Measurements from ENCODE around the gene HS1BP3.

HS1BP3 gene

DNA sequence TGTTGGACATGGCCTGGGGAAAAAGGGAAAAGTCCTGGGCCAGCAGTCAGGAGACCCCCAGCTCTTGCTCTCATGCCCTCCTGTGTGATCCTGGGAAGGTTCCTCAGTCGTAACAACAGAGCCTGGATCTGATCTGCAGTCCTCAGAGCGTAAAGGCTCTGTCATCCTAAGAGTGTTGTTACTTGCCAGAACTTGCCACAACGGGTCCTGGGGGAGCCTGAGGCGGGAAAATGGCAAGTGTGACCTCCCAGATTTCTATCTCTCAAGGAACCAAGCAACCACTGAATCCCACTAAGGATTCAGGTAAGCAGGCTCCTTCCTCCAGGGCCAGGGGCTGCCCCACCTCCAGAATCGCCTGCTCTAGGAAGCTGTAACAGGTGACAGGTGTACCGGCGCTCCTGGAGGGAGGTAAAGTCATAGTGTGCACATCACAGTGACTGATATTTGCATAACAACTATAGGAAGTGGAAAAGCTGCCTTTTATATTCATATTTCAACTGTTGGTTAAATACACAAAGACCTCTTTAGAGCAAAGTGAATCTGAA is 18.4 kb downstream of the HS1BP3 start:
- DNase-seq (ENCODE audit: low spot score) = no peak
- no peak for FAIRE-seq

DNA sequence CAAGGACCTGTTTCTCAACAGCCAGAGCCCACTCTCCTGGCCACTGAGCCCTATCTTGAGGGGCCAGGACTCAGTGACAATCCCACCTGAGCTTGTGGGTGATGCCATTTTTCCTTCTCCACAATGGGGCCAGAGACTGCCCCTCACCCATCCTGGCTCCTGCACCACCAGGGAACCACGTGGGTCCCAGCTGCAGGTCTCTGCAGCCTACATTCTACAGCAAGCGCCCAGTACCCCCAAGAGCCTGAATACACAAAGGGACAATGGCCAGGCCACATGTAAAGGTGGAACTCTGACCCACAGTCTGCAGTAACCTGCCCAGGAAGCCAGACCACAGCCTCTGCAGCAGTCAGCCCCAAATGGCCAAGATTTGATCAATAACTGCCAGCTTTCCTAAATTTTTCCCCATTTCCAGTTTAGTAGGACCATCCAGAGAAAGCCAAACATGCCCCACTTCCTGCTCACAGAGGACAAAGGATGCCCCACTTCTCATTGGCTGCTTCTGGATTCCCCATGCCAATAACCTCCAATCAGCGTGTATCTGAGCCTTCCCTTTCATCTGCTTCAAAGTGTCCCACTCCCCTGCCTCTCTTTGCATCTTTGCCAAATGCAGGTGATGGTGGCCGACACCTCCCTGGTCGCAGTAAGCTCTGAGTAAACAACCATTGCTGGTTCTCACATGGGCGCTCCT is 19.1 kb downstream of the HS1BP3 start:
- FAIRE-seq (peak; percentile 42), DNase-seq (ENCODE audit: low spot score) (no peak)

DNA sequence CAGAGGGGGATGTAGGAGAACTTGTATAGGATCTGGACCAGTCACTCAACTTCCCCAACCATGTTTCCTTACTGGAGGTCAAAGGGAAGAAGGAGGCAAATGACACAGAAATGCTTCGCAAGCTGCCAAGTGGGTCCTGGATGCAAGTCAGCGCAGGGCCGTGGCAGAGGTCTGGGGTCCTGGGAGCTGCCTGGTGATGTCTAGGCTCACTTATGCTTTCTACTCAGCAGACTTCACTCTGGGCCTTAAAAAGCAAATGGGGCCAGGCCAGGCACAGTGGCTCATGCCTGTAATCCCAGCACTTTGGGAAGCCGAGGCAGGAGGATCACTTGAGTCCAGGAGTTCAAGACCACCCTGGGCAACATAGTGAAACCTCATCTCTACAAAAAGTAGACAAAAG is 19.9 kb downstream of the HS1BP3 start:
- no peak for DNase-seq (ENCODE audit: low spot score)
- FAIRE-seq = no peak

DNA sequence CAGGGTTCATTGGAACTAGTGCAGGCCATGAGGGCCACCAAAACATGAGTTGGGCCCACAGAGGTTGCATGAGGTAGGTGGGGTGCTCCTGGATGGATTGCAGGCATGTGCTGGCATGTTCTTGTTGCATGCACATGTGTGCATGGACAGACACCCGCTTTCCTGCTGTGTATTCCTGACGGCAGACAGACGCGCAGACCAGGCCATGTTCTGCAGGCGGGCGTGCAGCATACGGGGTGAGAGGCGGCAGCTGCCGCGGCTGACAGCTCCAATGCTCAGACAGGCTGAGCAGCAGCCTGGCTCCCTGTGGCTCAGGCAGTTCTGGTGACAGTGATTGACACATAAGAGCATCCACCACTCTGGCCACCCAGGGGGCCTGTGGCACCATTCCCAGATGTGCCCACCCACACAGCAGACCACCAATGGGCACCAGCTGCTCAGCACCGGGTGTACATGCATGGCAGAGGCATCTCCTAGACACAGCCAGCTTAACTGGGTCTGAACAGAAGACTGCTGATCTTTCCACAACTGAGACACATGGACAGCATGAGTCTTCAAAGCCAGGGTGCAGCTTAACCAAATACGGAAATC is 21.2 kb downstream of the HS1BP3 start:
- no peak for DNase-seq (ENCODE audit: low spot score)
- FAIRE-seq = peak; percentile 23

DNA sequence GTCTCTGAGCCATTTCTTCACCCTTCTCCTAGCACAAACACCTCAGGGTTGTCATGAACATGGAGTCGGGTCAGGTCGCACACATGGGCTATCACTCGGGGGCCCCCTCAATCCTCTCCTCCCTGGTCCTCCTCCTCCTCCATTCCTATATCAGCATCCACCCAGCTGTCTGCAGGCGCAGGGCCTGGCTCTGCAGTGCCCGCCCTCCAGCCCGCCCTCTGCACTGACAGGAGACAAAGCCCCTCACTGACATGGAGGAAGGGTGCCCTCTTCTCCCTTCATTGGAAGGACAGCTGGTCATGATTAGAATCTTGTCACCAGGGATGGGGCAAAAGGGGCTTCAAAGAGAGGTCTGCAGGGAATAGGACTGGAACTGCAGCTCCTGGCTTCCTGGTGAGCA is 21.7 kb downstream of the HS1BP3 start:
- no peak for FAIRE-seq
- DNase-seq (ENCODE audit: low spot score) = no peak

DNA sequence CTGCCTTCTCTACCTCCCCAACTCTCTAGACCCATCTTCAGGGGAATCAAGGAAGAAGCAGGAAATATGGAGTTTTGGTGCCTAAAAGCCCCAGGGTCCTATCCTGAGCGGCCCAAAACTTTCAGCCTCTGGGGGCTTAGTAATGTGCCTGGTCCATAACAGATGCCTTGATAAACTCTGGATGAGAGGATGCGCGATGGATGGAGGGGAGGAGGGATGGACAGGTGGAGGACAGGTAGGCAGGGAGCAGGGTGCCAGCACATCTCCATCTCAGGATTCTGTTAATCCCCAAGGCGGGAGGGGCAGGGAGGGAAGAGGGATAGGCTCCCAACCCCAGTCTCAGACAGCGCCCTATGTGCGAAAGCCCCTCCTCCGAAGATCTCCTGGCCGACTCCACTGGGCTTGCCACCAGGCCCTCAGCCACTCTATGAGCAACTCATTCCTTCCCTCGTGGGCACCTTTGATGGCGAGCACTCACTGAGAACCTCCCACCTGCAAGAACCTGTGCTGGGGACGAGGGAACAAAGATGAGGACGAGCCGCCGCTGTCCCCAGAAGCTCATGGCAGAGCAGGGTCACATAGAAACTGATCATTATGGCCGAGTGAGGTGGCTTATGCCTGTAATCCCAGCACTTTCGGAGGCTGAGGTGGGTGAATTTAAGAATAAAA is 23.1 kb downstream of the HS1BP3 start:
- FAIRE-seq = no peak
- no peak for DNase-seq (ENCODE audit: low spot score)

DNA sequence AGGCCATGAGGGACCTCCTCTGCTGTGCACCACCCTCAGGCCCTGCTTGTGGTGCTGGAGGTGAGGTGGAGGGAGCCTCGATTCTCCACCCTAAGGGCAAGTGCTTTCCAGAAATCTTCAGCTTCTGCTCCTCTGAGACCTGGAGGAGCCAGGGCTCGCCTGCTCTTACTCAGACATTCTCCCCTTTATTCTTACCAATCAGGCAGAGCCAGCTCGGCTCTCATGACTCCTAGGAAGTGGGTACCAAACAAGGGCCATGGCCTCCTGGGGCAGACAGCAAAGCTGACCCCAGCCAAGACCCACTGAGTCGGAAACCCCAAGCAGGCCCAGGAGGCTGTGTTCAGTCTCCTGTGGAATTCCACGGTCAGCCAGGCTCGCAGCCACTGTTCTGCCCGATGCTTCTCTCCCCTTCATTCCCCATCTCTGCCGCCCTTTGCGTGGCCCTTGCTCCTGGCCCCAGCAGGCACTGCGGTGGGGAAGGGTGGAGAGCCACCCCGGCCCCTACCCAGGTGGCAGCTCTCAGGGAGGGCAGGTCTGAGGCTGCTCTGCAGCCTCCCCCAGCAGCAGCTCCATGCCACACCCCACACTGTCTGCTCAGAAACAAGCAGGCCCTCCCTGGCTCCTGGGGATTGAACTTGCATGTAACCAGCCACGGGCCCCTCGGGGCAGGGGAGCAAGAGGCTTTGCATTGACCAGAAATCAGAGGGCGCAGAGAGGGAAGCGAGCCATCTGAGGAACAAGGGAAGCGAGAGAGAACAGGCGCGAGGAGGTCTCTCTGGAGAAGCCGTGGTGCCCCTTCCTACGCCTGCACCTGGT is 24.0 kb downstream of the HS1BP3 start:
- DNase-seq (ENCODE audit: low spot score) (no peak), FAIRE-seq (no peak)

DNA sequence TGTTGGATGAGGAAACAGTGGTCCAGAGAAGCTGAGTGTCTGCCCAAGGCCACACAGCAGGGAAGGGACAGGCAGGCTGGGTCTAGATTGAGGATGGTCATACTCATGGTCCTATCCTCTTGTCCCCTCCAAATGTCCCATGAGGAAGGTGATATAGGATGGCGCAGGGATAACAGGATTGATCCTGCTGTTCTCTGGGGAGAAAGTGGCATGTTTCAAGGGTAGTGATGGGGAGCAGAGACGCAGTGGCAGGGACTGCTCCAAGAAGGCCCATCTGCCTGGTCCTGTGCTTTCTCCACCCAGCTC is 24.6 kb downstream of the HS1BP3 start:
- DNase-seq (ENCODE audit: low spot score) (no peak), FAIRE-seq (no peak)

DNA sequence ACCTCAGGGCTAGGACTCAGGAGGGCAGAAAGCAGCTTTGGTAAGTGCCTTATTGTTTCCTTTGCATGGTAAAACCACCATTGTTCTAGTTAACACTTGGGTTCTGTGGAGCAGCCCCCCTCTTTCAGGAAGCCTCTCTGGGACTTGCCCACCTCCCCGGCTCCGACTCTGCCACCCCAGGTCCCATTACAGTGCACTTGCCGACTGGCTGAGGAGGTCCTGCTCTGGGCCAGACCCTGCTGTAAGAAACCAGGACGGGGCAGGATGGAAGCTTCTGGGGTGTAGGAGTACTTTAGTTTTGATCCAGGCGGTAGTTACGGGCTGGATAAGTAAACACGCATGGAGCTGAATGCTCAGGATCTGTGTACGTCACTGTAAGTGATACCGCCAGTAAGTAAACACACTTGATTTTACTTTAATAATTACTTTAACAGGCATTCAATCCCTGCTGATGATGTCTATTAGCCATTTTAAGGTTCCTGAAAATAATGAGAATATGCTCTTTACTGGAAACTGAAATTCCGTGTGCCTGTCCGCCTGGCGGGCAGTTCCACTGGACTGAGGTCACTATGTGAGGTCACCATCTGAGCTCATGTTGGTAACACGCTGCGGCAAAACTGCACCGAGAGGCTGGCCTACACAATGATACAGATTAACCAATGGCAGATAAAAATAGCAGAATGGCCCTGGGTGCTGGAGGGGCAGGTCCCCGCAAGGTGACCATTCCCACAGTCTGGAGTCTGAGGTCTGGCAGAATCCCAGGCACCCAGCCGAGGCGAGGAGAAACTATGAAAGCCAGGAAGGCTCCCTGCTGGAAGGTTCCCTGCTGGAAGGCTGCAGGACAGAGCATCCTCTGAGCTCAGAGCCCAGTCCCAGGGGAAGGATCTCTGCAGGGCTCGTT is 25.2 kb downstream of the HS1BP3 start:
- DNase-seq (ENCODE audit: low spot score) = no peak
- no peak for FAIRE-seq

DNA sequence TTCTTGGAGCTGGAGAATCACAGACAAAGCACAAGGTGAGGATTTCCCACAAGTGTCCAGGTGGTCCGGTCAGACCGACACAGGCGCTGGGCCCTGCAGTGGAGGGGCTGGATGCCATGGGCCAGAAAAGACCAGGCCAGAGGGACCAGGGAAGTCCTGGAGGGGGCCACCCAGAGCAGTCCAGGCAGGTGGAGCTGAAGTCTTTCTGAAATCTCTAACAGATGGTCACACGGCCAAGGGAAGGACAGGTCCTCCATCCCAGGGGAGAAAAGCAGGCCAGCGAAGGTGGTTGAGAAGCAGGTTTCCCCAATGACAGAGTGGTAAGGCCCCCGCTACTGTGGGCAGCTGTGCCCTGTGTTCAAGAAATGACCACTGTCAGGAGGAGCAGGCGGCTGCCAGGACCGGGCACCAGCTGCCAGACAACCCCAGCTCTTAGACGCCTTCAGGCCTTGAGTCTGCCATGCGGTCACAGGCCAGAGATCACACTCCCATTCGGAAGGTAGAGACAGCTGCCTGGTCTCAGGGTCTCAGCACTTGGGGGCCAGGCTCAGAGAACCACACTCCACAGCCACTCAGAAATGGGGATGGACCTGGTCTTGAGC is 25.9 kb downstream of the HS1BP3 start:
- FAIRE-seq = no peak

DNA sequence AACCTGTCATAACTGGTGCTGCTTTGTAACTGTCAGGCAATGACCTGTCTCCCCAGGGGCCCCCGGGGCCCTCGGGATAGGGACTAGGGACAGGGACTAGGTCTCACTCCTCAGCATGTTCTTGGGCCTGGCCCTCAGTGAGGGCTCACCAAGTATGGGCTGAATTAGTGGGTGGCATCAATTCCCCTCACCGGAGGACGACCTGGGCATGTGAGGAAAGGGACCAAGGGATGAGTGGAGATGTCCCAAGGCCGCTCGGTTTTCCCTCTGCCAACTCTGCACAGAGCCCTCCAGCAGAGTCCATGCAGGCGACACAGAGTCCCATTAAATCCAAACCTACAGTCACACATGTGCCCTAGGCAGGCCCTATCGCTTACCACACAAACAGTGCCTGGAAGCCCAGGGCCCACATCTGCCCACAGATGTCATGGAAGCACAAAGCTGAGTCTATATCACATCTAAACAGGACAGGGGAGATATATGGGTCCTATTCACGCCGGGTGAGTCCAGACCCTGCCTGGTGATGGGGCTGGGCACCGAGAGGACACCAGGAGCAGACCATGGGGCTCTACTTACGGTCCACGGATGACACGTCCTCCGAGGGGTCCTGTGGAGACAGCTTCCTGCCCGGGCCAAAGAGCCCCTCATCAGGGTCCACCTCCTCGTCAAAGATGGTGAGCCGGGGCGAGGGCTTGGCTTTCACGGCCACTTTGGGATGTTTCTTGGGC is 26.6 kb downstream of the HS1BP3 start:
- FAIRE-seq (no peak), DNase-seq (ENCODE audit: low spot score) (no peak)

More for the DNA sequence above, 25.9 kb downstream of the HS1BP3 start:
- no peak for DNase-seq (ENCODE audit: low spot score)

DNA sequence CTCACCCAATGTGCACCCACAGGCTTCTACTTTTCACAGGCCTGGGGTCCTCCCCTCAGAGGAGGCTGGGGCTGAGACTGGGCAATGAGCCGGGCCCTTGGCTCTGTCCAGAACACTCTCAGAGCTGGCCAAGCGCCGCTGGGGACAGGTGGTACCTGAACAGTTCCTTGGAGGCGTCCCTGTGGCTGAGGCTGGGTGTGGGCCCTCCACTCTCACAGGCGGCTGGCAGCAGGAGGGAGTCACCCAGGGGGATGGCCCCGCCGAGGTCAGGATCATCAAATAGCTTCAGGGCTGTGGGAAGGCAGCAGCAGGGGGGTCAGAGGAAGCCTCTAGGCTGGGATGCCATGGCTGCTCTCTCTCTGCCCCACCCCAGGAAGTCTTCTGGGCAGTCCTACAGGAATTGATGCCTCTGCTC is 27.1 kb downstream of the HS1BP3 start:
- FAIRE-seq = no peak
- DNase-seq (ENCODE audit: low spot score) = no peak

DNA sequence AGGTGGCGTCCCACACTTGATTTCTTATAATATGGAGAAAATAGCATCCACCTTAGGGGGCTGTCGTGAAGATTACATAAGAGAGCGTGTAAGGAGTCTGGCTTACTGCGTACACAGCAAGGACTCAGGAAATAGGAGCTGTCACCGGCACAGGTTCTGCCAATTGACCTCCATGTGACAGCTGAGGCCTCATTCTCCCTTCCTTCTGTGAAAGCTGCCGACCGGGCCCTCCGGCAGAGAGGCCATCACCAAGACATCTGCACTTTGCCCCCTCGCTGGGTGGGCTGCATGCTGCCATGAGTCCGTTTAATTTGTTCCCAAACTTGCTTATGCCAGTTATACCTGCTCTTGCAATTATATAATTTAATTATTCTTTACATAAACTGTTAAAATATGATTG is 27.7 kb downstream of the HS1BP3 start:
- DNase-seq (ENCODE audit: low spot score) (no peak), FAIRE-seq (no peak)

DNA sequence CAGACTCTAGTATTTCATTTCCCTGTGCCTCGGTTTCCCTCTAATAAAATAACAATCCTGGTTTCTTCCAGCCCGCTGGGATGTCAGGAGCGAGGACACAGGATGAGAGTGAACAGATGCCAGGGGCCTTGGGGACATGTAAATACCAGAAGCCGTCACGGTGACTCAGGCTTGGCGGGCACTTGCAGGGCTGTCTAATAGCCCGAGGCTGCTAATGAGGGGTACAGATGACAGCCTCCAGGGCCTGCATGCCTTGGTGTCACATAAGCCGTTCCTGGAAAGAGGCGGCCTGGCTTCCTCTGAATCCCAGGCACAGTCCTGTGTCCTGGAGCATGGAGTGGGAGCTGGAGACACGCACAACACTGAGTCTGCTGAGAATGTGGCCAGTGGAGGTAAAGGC is 28.2 kb downstream of the HS1BP3 start:
- no peak for FAIRE-seq
- DNase-seq (ENCODE audit: low spot score) = no peak

DNA sequence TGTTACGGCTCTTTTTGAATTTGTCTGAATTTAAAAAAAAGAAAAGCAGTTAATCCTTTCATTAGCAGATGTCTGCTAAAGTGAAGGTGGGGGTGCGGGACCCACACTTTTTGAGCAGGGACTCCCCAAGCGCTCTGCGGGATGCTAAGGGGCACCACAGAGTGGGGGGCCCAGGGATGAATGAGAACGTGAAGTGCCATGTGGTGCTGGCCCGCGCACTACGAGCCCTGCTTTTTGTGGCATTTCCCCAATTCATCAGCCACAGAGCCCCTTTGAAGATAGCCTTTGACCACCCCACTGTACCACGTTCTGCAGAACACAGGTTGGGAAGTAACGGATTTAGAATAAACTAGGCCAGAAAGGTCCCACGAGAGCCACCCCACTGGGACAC is 28.6 kb downstream of the HS1BP3 start:
- no peak for FAIRE-seq
- DNase-seq (ENCODE audit: low spot score) = no peak

DNA sequence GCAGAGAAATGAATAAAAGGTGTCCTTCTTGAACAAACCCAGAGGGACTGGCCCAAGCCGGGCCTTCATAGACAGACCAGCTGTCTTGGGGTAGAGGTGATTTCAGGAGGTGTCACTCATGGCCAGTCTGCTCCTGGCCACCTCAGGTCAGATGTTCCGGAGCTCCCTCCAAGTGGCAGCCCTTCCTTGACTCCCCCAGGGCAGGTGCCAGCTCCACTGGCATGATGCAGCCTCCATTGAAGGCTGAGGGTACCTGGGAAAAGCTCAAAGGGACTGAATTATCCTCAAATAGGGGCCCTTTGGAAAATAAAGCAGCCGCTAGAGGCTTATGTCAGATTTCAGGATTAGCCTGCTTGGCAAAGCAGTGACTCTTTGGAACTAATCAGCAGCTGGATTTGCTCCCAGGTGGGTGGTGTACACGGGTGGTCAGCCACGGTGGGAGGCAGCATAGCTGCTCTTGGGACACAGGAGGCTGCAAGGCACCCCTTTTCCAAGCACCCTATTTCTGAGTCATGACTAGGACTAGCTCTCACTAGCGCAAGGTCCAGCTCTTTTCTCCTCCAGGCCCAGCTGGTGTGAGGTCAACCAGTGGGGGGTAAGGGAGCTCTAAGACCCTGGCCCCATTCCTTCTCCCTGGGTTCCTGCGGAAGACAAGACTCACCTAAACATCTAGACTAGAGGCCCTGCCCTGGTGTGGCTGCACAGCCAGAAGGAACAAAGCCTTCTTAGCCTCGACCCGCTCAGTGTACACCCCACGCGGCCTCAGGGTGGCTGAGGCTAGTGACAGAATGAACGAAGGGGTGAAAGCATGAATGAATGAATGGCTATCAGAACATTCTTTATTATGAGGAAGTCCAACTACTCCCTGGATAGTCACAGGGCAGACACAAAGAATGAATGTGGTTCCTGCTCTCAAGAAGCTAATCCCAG is 29.3 kb downstream of the HS1BP3 start:
- FAIRE-seq (no peak), DNase-seq (ENCODE audit: low spot score) (no peak)

DNA sequence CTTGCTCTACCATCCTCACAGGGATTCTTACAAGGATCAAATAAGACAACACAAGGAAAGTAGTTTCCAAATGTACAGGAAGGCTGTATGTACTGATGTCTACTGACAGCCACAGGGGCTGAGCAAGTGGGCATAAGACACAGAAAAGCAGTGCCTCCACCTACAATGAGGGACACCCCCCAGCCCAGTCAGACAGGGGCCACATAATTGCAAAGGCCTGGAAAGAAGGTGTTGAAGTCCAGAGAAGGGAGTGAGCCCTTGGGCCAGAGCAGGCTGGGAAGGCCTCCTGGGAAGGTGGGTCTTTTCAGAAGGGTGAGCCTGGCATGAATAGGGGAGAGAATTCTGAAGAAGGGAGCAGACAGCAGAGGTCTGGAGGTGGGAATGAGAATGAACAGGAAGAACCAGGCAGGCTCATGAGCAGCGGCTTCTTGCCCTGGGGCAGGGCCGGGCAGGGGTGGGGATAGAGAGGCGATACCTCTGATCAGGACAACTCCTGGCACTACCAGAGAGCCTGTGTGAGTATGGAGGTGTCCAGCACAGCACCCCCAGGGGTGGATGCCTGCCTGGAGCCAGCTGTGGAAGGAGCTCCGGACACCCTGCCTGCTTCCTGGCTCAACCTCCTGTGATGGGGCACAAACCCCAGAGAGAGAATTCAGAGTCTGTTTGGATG is 30.1 kb downstream of the HS1BP3 start:
- DNase-seq (ENCODE audit: low spot score) (no peak), FAIRE-seq (no peak)

DNA sequence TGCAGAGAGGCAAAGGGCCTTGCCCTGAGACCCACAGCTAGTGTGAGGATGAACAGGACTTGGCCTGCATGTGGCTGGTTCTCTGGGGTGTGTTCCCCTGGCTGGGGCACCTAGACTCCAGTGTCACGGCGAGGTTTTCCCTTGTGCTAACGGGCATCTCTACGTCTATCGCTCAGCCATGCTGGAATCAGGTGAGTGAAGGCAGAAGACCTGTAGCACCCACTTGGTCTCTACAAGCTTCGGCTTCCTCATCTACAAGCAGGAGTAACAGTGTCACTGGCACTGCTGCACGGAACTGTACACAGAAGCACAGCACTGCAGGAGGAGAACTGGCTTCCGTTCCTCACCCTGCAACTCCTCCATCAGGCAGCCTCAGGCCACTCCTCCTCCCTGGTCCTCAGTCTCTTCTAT is 30.6 kb downstream of the HS1BP3 start:
- FAIRE-seq (no peak), DNase-seq (ENCODE audit: low spot score) (no peak)

Measured in urothelium cell line (cell line).